Gastrocnemius medialis (tissue), 4 donors: Measurements from ENCODE around the gene BMP7. TPM values are rescaled to one million over a fixed set of nuclear protein-coding genes. Genes with fewer than 3 reads are reported as not detected.

Source experiments
- ATAC-seq, 2 donors: fragments of 150-250 bp; one replicate each; pipeline ENCODE4 v1.9.1; 2016
- DNase-seq, 2 donors: peaks; one replicate each; pipeline ENCODE4 v3.0.0-alpha.2; 2019
- H3K27ac ChIP-seq, 4 donors: fragments of 200-600 bp; sonication (generic); 1 replicate in 1 of 4; 2 replicates in 3 of 4; pipeline ENCODE4 v1.5.1; 2016 to 2018; ENCODE audit warnings: mild to moderate bottlenecking in 2 of 4, moderate library complexity in 1 of 4
- H3K27me3 ChIP-seq, 3 donors: fragments of 200-600 bp; sonication (generic) in 2 of 3; 1 replicate in 1 of 3; 2 replicates in 2 of 3; pipeline versions ENCODE4 v1.5.1 to v1.6.0; 2016 to 2019; ENCODE audit warnings: mild to moderate bottlenecking in 1 of 3, moderate library complexity in 1 of 3
- H3K36me3 ChIP-seq, 2 donors: fragments of 200-600 bp; sonication (generic) in 1 of 2; one replicate each; pipeline ENCODE4 v1.5.1; 2017 to 2018
- H3K4me1 ChIP-seq, 2 donors: fragments of 200-600 bp; sonication (generic) in 1 of 2; one replicate each; pipeline ENCODE4 v1.5.1; 2016 to 2017; ENCODE audit warnings: mild to moderate bottlenecking in 2 of 2
- H3K4me3 ChIP-seq, 4 donors: fragments of 200-600 bp; sonication (generic) in 3 of 4; 1 replicate in 1 of 4; 2 replicates in 3 of 4; pipeline ENCODE4 v1.5.1; 2016 to 2019; ENCODE audit warnings: mild to moderate bottlenecking in 2 of 4
- H3K9me3 ChIP-seq, 3 donors: fragments of 200-600 bp; sonication (generic) in 2 of 3; 1 replicate in 1 of 3; 2 replicates in 2 of 3; pipeline ENCODE4 v1.5.1; 2016 to 2019
- POLR2A ChIP-seq, 2 donors: fragments of 450-650 bp; IDR thresholded peaks; one replicate each; pipeline ENCODE4 v1.6.1; 2017; ENCODE audit warnings: antibody characterized with exemption in 2 of 2, mild to moderate bottlenecking in 2 of 2, moderate library complexity in 2 of 2
- in situ Hi-C, 4 donors: fragments of 200-750 bp; cut with MboI; loops; one replicate each; pipeline versions ENCODE4 v1.15.0 to v1.8.0; 2017; ENCODE audit warnings: low sequenced_read_pairs in 4 of 4
- intact Hi-C: fragments of 100-400 bp; cut with DNase I; formaldehyde crosslinking; loops from one replicate; pipeline ENCODE4 v1.15.1; 2023; ENCODE audit warnings: low total_unique reads
- total RNA-seq, 4 donors: library from RNA; depleted of rRNA; stranded (reverse); fragments of >200 nt; gene quantifications; one replicate each; pipeline versions ENCODE4 v1.1.0 to v1.2.3, GENCODE V29; 2016
- TF ChIP-seq, protein P1 (sequence below), 5 experiments: fragments of 450-650 bp in 3 of 5; fragments of 200-600 bp in 2 of 5; sonication (generic) in 2 of 5; IDR thresholded peaks in 4 of 5; conservative IDR thresholded peaks in 1 of 5; 1 replicate in 4 of 5; 2 replicates in 1 of 5; pipeline ENCODE4 v1.5.1; 2016 to 2019; ENCODE audit warnings: antibody characterized with exemption in 5 of 5, mild to moderate bottlenecking in 3 of 5, moderate library complexity in 3 of 5

The BMP7 gene
- total RNA-seq, 4 donors from 2014 or later: 0.52 TPM; not detected in 3

DNA sequence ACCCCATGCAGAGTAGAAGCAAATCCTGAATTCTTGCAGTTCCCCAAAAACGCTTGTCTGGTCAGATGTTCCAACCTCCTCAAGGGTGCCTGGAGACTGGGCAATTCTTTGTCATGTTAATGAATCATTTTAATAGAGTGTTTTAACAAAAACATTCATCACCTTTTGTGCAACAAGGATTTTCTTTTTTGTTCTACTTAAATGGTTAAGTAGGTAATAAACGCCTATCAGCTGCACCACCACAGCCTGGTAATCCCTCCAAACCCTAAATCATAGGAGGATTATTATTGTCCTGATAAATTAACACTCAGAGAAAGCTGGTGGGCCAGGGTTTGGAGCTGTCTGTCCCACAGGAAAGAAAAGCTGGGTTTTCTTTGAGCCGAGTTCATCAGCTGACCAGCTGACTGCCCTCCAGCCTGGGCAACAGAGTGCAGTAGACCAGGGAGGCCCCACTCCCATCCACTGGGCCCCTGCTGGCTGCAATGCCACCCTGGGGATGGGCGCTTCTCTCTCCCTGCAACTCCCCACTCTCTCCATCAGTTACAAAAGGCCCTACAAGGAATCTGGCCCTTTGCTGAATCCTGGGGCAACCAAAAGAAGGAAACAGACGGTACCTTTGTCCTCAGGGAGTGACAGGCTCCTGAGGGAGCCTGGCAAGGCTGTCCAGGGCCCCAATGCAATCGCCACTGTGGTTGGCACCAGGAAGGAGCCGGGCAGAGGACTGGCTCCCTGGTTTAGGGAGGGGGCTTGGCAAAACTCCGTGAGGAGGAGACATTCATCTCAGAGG, 23.1 kb upstream of the BMP7 start:
- in situ Hi-C loops: no loop called here
- Histone ChIP-seq H3K4me3 (no peak overlapping the region), H3K4me1 (no peaks in the 10 kb centered on the region), H3K9me3 (no peaks in the 10 kb centered on the region), H3K27me3 (peaks cover 0 to 40% (median 11%) of the 10 kb centered on the region in 3 donors), H3K36me3 (no peaks in the 10 kb centered on the region), H3K27ac (no peak overlapping the region)
- ATAC-seq (no peak), DNase-seq (no peak)
- TF ChIP-seq, protein P1, sequence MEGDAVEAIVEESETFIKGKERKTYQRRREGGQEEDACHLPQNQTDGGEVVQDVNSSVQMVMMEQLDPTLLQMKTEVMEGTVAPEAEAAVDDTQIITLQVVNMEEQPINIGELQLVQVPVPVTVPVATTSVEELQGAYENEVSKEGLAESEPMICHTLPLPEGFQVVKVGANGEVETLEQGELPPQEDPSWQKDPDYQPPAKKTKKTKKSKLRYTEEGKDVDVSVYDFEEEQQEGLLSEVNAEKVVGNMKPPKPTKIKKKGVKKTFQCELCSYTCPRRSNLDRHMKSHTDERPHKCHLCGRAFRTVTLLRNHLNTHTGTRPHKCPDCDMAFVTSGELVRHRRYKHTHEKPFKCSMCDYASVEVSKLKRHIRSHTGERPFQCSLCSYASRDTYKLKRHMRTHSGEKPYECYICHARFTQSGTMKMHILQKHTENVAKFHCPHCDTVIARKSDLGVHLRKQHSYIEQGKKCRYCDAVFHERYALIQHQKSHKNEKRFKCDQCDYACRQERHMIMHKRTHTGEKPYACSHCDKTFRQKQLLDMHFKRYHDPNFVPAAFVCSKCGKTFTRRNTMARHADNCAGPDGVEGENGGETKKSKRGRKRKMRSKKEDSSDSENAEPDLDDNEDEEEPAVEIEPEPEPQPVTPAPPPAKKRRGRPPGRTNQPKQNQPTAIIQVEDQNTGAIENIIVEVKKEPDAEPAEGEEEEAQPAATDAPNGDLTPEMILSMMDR (IDR thresholded peaks at IDR 0.05 in 4 of 5, conservative IDR thresholded peaks at IDR 0.05 in 1 of 5): no peak
- no peak for TF ChIP-seq POLR2A (IDR thresholded peaks at IDR 0.05)
- intact Hi-C loops: no loop called here

DNA sequence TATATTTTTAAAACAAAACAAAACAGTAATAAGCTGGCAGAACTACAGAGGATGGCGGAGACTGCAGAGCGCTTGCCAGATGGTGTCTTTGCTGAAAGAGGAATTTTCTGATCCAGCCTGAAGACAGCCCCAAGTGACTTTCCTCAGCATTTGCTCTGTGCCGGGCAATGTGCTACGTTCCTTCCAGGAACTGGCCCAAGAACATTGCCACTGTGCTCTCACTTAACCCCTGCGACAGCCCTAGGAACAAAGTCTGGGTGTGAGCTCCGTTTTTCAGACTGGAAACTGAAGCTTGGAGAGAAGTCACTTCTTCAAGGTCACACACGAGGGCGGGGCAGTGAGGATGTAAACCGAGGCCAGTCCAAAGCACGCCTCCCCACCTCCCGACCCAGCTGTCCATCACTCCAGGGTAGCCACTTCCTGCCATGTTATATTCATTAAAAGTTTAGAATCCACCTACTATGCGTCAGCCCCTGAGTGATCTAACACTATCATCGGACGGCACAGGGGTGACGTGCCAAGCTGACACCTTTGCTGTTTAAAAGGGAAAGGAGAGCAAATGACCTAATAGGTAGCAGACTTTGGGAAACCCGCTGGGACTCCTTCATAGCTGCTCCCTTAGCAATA, 22.3 kb upstream of the BMP7 start:
- DNase-seq: no peak
- TF ChIP-seq, protein P1 (IDR thresholded peaks at IDR 0.05 in 4 of 5, conservative IDR thresholded peaks at IDR 0.05 in 1 of 5): no peak
- no peak for TF ChIP-seq POLR2A (IDR thresholded peaks at IDR 0.05)
- Histone ChIP-seq H3K36me3 (no peaks in the 10 kb centered on the region), H3K27ac (no peak overlapping the region), H3K4me3 (no peak overlapping the region), H3K27me3 (peaks cover 0 to 43% (median 11%) of the 10 kb centered on the region in 3 donors), H3K4me1 (no peaks in the 10 kb centered on the region), H3K9me3 (no peaks in the 10 kb centered on the region)
- in situ Hi-C loops: no loop called here
- intact Hi-C loops: no loop called here
- no peak for ATAC-seq

DNA sequence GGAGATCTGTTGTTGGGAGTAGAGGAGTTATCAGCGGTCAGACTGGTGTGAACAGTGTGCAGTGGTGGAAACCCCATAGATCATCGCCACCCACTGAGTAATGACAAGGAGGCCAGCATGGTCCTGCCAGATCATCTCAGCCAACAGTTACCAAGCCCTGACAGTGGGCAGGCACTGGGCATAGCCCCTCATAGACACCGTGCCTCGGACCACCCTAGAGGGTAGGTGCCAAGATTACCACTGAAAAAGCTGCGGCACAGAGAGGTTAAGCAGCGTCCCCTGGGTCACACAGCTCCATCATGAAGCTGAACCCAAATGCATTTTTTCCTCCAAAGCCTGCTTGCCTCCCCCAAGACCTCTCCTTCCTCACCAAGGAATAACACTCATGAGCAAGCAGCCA, 21.5 kb upstream of the BMP7 start:
- Histone ChIP-seq H3K4me1 (no peaks in the 10 kb centered on the region), H3K27ac (no peak overlapping the region), H3K4me3 (no peak overlapping the region), H3K9me3 (no peaks in the 10 kb centered on the region), H3K36me3 (no peaks in the 10 kb centered on the region), H3K27me3 (peaks cover 0 to 44% (median 11%) of the 10 kb centered on the region in 3 donors)
- DNase-seq: no peak
- in situ Hi-C loops: no loop called here
- no peak for ATAC-seq
- no peak for TF ChIP-seq POLR2A (IDR thresholded peaks at IDR 0.05)
- TF ChIP-seq, protein P1 (IDR thresholded peaks at IDR 0.05 in 4 of 5, conservative IDR thresholded peaks at IDR 0.05 in 1 of 5): no peak
- intact Hi-C loops: no loop called here

DNA sequence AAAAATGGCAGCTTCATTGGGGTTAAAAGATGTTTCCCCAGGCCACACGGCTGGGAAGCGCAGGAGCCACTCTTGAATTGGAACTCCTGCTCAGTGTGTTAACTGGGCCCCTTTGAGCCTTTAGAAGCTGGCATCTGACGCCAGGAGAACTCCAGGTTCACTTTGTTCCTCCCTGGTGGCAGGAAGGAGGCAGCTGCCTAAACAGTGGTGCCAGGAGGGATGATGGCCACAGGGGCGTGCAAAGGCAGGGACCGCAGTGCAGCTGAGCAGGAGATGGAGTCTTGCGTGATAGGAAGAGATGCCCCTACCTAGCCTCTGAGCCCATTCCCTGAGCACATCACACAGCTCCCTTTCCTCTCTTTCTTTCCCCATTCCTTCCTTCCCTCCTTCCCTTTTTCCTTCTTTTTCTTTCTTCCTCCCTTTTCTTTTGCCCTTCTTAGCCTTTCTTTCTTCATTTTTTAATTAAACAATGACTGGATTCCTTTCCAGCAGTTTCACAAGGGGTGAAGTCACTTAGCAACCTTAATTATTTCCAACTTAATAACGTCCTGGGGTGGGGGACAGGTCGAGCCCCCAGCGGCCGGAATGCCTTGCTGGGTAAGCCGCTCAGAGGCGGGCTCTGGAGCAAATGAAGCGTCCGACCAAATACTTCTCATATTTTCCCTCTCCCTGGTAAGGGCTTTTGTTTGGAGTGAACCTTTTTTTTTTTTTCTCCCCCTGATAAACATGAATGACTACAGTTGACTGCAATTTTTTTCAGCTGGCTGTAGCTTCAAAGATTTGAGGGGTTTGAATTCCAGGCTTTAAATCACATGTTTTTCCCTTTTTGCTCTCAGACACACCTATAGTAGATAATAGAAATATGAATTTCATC, 20.8 kb upstream of the BMP7 start:
- Histone ChIP-seq H3K27me3 (peaks cover 0 to 40% (median 8%) of the 10 kb centered on the region in 3 donors), H3K9me3 (no peaks in the 10 kb centered on the region), H3K27ac (no peak overlapping the region), H3K4me1 (no peaks in the 10 kb centered on the region), H3K36me3 (no peaks in the 10 kb centered on the region), H3K4me3 (no peak overlapping the region)
- intact Hi-C loops (no loop called here), in situ Hi-C loops (no loop called here)
- DNase-seq (no peak), ATAC-seq (no peak)
- TF ChIP-seq, protein P1 (IDR thresholded peaks at IDR 0.05 in 4 of 5, conservative IDR thresholded peaks at IDR 0.05 in 1 of 5): no peak
